Prostate gland (tissue), 2 donors: ENCODE results near the gene KCNJ11.

Experiments
- POLR2A ChIP-seq: fragments of 450-650 bp; IDR thresholded peaks from one replicate; pipeline ENCODE4 v1.6.1; 2016; ENCODE audit warnings: antibody characterized with exemption, mild to moderate bottlenecking
- POLR2AphosphoS5 ChIP-seq: sonication (generic); formaldehyde crosslinking; IDR thresholded peaks from one replicate; pipeline ENCODE4 v1.6.1; 2017; ENCODE audit warnings: antibody characterized with exemption
- TF ChIP-seq, protein P1 (sequence below), 4 experiments: fragments of 200-600 bp in 2 of 4; fragments of 450-650 bp in 2 of 4; sonication (generic) in 2 of 4; IDR thresholded peaks; 1 replicate in 3 of 4; 2 replicates in 1 of 4; pipeline ENCODE4 v1.5.1; 2016 to 2019; ENCODE audit warnings: antibody characterized with exemption in 4 of 4, mild to moderate bottlenecking in 2 of 4, moderate library complexity in 2 of 4

- TF ChIP-seq, protein P1, sequence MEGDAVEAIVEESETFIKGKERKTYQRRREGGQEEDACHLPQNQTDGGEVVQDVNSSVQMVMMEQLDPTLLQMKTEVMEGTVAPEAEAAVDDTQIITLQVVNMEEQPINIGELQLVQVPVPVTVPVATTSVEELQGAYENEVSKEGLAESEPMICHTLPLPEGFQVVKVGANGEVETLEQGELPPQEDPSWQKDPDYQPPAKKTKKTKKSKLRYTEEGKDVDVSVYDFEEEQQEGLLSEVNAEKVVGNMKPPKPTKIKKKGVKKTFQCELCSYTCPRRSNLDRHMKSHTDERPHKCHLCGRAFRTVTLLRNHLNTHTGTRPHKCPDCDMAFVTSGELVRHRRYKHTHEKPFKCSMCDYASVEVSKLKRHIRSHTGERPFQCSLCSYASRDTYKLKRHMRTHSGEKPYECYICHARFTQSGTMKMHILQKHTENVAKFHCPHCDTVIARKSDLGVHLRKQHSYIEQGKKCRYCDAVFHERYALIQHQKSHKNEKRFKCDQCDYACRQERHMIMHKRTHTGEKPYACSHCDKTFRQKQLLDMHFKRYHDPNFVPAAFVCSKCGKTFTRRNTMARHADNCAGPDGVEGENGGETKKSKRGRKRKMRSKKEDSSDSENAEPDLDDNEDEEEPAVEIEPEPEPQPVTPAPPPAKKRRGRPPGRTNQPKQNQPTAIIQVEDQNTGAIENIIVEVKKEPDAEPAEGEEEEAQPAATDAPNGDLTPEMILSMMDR (IDR thresholded peaks at IDR 0.05), result peak; percentile 85 to 95 (median 86)
- TF ChIP-seq POLR2AphosphoS5, result no peak
- TF ChIP-seq POLR2A, result no peak
Observed at GRCh38 chr11:17384002-17384511, 4.4 kb downstream of the KCNJ11 start.
